ENCODE data around the gene EGFL7.

- TF ChIP-seq CTCF (IDR thresholded peaks at IDR 0.05) (no peak), POLR2A (IDR thresholded peaks at IDR 0.05) (no peak)
Observed at GRCh38 chr9:136675477-136676296, 13.0 kb downstream of the EGFL7 start.

Data from ovary (tissue), 3 donors.